LNCAP (cell line): ENCODE results near the gene PITPNM3.

ENCODE experiments used
- CTCF ChIP-seq: fragments of 450-650 bp; IDR thresholded peaks from 2 replicates; pipeline ENCODE4 v1.5.1; 2017; ENCODE audit warnings: mild to moderate bottlenecking

PITPNM3 gene

GRCh38 chr17:6596511-6596910 is 40.2 kb upstream of the PITPNM3 start:
- TF ChIP-seq CTCF: no peak

DNA sequence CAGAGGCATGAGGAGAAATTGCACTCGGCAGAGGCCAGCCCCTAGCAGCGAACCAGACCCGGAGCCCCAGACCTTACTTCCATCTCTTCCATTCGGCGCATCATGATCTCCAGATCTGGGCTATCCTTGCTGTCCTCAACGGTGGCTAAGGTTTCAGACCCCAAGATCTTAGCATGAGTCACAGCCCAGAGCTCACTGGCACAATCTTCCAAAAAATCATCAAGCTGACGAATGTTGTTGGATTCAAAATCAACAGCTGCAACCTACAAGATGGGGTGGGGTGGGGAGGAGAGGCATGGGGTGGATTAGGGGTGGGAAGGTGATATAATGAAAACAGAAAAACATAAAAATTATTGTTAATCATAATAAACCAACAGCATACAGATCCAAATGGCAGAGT is 39.7 kb upstream of the PITPNM3 start:
- TF ChIP-seq CTCF: no peak

DNA sequence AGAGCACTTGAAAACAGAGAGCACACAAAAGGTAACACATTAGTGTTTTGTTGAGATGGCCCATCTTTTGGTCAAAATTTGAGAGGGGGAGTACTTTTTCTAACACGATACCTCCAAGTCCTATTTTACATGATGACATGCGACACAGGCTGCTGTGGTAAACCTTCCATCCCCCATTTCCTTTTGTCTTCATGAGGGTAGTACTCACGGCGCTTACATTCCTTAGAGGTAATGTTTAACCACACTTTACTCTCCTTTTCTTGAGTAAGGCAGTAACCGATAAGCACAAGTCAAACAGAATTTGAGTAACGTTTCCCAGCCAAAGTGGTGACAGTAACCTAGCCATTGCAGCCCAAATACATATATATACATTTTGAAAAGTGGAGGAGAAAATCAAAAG is 35.8 kb upstream of the PITPNM3 start:
- no peak for TF ChIP-seq CTCF

DNA sequence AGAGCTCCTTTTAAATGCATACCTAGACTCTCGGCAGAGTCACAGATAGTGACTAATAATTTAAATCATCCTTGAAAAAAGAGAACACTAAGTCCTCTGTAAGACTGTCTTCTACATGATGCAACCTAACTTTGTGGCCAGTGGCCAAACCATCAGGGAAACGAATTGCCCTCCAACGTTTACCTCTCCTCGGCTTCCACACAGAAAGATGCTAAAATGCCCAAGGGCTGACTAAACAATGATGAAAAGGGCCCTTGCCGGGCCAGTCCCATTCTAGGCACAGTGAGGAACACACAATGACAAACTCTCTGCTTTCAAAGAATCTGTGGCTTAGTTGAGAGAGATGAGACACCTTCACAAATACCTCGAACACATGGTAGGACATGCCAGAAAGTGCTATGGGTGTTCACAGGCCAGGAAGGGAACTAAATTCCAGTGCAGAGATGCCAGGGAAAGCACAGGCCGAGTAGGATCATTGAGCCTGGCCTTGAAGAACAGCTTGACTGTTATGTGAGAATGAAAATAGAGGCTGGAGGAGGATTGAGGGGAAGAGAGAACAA is 35.3 kb upstream of the PITPNM3 start:
- TF ChIP-seq CTCF: no peak

DNA sequence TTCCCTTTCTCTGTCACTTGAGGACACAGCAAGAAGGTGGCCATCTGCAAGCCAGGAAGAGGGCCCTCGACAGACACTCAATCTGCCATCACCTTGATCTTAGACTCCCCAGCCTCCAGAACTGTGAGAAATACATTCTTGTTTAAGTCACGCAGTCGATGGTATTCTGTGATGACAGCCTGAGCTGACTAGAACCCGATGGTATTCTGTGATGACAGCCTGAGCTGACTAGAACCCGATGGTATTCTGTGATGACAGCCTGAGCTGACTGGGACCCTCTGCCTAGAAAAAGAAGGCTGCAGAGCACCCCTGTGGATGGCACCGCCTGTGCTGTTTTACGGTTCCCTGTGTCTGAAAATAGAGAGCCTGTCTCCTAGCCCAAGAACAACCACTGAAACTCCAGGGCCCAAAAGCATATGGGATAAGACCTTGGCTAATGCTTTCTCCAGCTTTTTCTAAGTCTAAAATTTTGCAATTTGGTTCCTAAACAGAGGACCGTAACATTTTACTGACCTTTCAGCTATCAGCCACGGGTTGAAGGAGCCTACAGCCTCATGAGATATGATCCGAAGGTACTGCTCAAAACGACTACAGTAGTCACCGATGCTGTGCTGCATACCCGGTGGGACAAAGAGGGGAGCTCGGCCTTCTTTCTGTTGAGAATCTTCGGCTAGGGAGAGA is 33.1 kb upstream of the PITPNM3 start:
- no peak for TF ChIP-seq CTCF

GRCh38 chr17:6588165-6588564 is 31.8 kb upstream of the PITPNM3 start:
- no peak for TF ChIP-seq CTCF

DNA sequence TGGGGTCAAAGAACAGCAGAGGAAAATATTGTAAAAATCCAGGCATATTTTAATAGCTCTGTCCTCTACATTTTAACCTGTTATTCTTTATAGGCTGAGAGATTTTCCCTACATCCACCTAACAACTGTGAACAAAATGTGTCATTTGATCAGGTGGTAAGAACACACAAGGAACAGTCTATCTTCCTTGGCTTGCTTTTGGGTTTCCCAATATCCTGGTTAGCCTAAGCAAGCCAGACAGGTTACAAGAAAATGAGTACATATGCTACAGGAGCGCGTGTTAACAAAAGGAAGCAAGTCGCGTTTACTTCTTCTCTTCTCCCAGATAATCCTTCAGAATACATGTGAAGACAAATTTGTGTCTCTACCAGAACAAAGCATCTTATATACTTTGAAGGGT is 31.0 kb upstream of the PITPNM3 start:
- TF ChIP-seq CTCF: no peak

DNA sequence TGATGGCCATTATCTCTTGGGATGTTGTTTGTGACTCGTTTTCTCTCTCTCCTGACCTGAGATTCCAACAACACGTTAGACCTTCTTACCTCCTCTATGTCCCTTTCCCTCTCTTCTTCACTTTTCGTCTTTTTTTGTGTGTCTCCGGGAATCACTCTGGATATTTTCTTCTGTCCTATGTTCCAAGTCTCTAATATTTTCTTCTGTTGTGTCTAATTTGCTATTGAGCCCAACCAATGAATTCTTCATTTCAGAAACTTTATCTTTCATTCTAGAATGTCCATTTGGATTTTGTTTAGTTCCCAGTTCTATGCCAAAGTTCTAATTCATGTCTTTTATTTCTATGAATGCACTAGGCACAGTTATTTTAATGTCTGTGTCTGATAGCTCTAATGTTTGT is 27.1 kb upstream of the PITPNM3 start:
- no peak for TF ChIP-seq CTCF
